Stimulated activated memory B cell treated with anti-CD40 and anti-IgM and Interleukin-4, amounts not matched to agents 10 μg/mL and 1 μg/mL and 100 μg/mL, for 72 hours (primary cell): ENCODE data around the gene OR2F1.

Experiments
- ATAC-seq: fragments of 150-1000 bp; cut with Tn5 transposase; 2 replicates; pipeline ENCODE4 v1.10.0; 2021
- H3K27ac Mint-ChIP-seq: one replicate; pipeline ENCODE4 v1.8.0; 2022; ENCODE audit warnings: mild to moderate bottlenecking, mixed read lengths
- H3K27me3 Mint-ChIP-seq: one replicate; pipeline ENCODE4 v1.8.0; 2022; ENCODE audit warnings: mixed read lengths
- H3K36me3 Mint-ChIP-seq: one replicate; pipeline ENCODE4 v1.8.0; 2022; ENCODE audit warnings: mixed read lengths
- H3K4me1 Mint-ChIP-seq: one replicate; pipeline ENCODE4 v1.8.0; 2022; ENCODE audit warnings: mixed read lengths
- H3K4me3 Mint-ChIP-seq: one replicate; pipeline ENCODE4 v1.8.0; 2022; ENCODE audit warnings: mild to moderate bottlenecking, moderate library complexity, mixed read lengths
- H3K9me3 Mint-ChIP-seq: one replicate; pipeline ENCODE4 v1.8.0; 2022; ENCODE audit warnings: mixed read lengths

Gene OR2F1, protein sequence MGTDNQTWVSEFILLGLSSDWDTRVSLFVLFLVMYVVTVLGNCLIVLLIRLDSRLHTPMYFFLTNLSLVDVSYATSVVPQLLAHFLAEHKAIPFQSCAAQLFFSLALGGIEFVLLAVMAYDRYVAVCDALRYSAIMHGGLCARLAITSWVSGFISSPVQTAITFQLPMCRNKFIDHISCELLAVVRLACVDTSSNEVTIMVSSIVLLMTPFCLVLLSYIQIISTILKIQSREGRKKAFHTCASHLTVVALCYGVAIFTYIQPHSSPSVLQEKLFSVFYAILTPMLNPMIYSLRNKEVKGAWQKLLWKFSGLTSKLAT

DNA sequence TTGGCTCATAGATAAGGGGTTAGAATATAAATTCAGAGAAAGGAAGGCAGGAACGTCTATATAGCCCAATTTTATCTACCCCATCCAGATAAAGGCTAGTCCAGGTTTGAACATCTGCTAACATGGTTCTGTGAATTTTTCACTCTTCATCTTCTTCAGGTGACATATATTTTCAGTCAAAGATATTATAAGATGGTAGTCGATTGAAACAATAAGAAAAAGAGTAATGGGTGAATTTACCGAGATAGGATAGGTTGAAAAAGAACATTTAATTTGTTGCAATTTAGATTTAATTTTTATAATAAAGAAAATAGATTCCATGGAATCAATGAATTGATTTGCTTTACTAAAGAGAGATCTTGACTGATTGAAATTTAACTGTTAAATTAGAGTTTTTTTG, at the start of gene OR2F1:
TSS of gene OR2F1 (plus strand) at position 301 of the 400 bp plus-strand sequence. CDS start 5,127 bp downstream, outside the sequence.
- Mint-ChIP-seq H3K27ac (no peak within 1 kb of the TSS), H3K27me3 (peaks cover 37% of the 10 kb centered on the region), H3K36me3 (no peaks in the 10 kb centered on the region), H3K4me1 (no peaks in the 10 kb centered on the region), H3K4me3 (no peak within 1 kb of the TSS), H3K9me3 (no peaks in the 10 kb centered on the region)
- no peak for ATAC-seq

DNA sequence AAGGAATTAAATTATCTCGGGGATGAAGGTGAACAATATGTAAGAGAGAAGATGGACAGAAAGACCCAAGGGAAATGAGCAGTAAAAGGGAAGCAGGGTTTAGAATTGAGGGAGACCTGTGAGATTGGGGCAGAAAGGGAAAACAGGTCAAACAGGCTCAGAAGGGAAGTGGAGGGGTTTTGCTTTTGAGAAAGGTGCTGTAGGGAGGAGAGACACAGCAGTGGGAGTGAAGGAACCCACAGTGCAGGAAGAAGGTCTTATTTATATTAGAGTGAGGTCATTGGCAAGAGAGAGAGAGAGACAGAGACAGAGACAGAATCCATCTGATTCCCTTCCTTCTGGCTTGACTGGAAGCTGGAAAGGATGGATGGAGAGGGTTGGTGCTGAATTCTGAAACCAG, 49.1 kb upstream of the OR2F1 start:
- H3K27ac Mint-ChIP-seq = no peak overlapping the region
- no peaks in the 10 kb centered on the region for H3K9me3 Mint-ChIP-seq
- H3K36me3 Mint-ChIP-seq = no peaks in the 10 kb centered on the region
- H3K4me3 Mint-ChIP-seq = no peak overlapping the region
- no peak for ATAC-seq
- peaks cover 16% of the 10 kb centered on the region for H3K4me1 Mint-ChIP-seq
- H3K27me3 Mint-ChIP-seq = peaks cover 9% of the 10 kb centered on the region

DNA sequence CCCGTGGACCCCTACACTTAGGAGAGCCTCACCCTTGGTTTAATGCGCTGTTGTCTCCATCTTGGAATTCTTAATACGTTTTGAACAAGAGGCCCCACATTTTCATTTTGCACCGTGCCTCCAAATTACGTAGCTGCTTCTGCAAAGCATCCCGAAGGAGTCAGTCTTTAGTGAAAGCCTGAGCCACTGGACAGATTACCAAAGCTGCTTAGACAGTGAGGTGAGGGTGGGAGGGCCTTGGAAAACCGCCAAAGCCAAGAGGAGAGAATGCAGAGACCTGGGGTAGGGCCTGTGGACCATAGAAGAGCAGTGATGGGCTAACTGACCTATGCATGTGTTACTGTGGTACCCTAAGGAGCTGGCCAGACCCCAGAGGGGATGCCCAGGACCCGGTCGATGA, 48.5 kb upstream of the OR2F1 start:
- Mint-ChIP-seq H3K36me3 (no peaks in the 10 kb centered on the region), H3K9me3 (no peaks in the 10 kb centered on the region), H3K27ac (no peak overlapping the region), H3K4me1 (peaks cover 10% of the 10 kb centered on the region), H3K4me3 (no peak overlapping the region), H3K27me3 (peaks cover 9% of the 10 kb centered on the region)
- no peak for ATAC-seq

DNA sequence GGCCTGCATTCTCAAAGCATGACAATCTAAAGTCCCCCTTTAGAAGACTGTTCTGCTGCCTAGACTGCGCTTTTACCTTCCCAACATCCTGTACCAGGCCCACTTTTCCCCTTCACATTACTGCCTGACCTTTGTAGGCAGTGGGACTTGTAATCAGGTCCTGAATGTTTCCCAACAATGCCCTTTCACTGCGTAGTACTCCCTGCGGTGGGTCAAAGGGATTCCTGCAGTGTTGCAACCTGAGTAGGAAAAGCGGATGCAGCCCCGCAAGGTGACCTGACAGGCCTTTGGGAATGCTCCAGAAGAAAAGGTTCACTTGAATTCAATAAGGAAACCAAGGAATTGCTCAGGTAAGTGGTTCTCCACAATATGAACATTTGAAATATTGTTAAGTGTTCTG, 47.7 kb upstream of the OR2F1 start:
- no peak for ATAC-seq
- Mint-ChIP-seq H3K27me3 (peaks cover 9% of the 10 kb centered on the region), H3K4me1 (peaks cover 6% of the 10 kb centered on the region), H3K36me3 (no peaks in the 10 kb centered on the region), H3K9me3 (no peaks in the 10 kb centered on the region), H3K27ac (no peak overlapping the region), H3K4me3 (no peak overlapping the region)

DNA sequence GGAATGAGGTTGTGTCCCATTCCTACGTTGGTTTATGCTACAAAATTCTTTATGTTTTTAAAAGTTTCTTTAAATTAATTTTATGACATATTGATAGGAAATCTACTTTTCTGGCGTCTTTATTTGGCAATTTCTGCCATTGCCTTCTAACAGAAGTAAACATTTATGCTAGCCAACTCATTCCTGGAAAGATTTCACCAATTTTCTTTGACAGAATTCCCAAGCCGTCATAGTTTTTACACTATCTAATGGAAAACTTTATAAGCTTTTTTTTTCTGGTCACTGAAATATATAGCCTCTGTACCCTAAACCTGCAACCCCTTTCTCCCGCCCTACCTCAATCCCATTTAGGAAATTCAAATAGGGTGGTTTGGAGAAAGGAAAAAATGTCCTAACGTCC, 46.5 kb upstream of the OR2F1 start:
- no peak for ATAC-seq
- Mint-ChIP-seq H3K9me3 (no peaks in the 10 kb centered on the region), H3K27me3 (peaks cover 9% of the 10 kb centered on the region), H3K36me3 (no peaks in the 10 kb centered on the region), H3K4me1 (no peaks in the 10 kb centered on the region), H3K4me3 (no peak overlapping the region), H3K27ac (no peak overlapping the region)

DNA sequence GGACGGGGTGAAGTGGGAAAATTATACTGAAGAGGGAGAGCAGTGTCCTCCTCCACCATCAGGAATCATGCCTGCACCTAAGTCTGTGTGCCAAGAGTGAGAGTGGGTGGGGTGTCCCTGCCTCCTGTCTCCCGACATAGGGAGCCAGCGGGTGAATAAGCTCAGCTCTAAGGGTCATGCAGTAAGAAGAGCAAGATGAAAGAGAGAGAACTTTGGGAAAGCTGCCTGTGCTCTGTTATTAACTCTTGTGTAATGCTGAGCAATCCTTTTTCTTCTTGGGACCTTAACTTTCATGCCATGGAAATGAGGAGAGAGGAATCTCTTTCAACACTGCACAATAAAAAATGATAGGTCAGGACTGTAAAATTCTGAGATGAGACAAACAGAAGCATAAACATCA, 44.8 kb upstream of the OR2F1 start:
- Mint-ChIP-seq H3K27me3 (peaks cover 9% of the 10 kb centered on the region), H3K36me3 (no peaks in the 10 kb centered on the region), H3K4me3 (no peak overlapping the region), H3K9me3 (no peaks in the 10 kb centered on the region), H3K27ac (no peak overlapping the region), H3K4me1 (no peaks in the 10 kb centered on the region)
- ATAC-seq = no peak

DNA sequence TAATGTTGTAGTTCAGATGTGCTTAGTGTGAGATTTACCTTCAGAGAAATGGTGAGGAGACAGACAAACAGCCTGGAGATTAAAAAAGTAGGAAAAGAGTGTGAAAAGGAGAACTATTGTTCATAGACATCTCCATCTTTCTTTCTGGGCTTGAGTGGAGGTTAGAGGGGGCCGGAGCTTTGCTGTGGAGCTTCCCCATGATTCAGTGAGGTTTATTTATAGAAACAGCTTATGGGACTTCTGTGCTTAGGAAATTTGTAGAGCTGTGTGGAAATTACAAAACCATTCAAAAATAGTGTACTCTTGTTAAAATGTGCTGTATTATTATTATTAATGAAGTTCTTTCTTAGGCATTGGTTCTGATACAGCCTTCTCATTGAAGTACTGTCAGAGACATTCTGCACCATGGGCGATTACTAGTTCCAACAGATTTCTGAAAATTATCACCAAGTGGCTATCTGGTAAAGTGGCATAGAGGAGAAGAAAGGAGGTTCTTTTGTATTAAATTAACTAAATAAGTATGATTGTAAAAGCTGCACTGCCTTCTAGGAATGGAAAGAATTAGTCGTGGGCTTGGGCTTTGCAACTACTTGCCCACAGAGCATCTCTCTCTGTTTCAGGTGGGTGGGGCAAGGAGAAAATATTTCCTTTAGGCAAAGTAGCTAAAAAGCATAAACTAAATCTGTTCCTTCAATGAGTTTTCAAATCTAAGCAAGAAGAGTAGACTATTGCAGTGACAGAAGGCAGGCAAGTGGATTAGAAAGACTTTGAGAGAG, 44.0 kb upstream of the OR2F1 start:
- Mint-ChIP-seq H3K36me3 (no peaks in the 10 kb centered on the region), H3K4me3 (no peak overlapping the region), H3K27me3 (peaks cover 9% of the 10 kb centered on the region), H3K4me1 (no peaks in the 10 kb centered on the region), H3K27ac (no peak overlapping the region), H3K9me3 (no peaks in the 10 kb centered on the region)
- ATAC-seq = no peak

DNA sequence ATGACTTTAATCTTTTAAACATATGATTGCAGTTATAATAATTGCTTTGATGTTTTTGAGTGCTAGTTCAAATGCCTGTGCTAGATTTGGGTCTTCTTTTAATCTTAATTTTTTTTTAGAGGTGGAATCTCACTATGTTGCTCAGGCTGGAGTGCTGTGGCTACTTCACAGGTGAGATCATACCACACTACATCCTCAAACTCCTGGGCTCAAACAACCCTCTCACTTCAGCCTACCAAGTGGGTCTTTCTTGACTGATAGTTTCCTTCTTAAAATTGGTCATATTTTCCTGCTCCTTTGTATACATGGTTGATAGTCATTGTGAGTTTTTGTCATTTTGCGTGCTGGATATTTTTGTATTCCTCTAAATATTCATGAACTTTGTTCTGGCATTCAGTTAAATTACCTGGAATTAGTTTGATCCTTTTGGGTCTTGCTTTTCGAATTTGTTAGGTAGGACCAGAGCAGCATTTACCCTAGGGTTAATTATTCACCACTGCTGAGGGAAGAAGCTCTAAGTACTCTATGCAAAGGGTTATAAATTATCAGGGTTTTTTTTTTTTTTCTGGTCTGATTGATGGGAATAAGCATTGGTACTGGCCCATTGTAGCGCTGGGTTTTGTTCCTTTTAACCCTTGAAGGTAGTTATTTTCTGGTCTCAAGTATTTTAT, 40.6 kb upstream of the OR2F1 start:
- Mint-ChIP-seq H3K4me1 (no peaks in the 10 kb centered on the region), H3K36me3 (no peaks in the 10 kb centered on the region), H3K9me3 (no peaks in the 10 kb centered on the region), H3K27ac (no peak overlapping the region), H3K27me3 (peaks cover 10% of the 10 kb centered on the region), H3K4me3 (no peak overlapping the region)
- ATAC-seq = no peak

DNA sequence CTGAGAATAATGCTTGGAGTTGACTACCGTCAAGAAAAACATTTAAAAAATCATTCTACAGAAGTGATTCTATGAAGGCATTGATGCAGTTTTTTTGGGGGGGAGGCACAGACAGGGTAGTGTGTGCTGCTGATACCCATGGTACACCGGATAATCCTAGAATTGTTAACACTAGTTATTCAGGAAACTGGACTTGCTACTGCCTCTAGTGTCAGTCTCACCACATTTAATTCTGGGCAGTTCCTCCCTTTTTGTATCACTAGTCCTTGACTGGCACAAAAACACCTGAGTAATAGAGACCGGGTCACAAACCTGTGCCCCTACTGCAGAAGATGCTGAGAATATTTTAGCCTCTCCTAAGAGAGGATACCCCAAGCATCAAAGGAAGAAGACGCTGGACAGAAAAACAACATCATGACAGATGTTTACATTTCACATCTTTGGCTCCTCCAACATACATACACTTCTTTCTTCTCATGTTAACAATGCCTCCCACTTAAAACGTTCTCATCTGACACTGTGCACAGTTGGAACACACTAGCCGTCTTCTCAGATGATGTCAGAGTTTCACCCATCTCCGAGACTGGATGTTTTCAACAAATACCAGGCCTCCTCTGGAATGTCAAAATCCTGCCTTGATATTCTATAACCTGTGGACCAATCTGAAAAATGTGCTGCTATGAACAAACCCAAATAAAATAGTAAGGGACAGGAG, 39.5 kb upstream of the OR2F1 start:
- H3K4me1 Mint-ChIP-seq = no peaks in the 10 kb centered on the region
- peaks cover 12% of the 10 kb centered on the region for H3K27me3 Mint-ChIP-seq
- no peaks in the 10 kb centered on the region for H3K9me3 Mint-ChIP-seq
- no peak overlapping the region for H3K4me3 Mint-ChIP-seq
- no peak overlapping the region for H3K27ac Mint-ChIP-seq
- ATAC-seq = no peak
- H3K36me3 Mint-ChIP-seq = no peaks in the 10 kb centered on the region

DNA sequence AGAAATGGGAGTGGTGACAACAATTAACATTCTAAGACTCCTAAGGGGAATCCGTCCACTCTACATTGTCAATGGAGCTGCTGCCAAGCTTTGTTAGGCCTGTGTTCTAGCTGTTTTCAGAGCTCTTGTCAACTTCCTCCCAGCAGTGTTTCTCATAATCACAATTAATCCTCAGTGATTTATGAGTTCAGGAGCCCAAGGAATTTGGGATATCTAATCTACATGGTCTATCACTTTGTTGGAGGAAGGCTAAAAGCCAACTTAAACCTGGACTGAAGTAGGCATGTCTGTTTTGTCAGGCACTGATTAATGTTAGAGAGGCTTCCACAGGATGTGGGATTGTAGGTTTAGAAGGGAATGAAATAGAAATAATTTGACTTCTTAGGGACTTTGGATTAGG, 29.8 kb upstream of the OR2F1 start:
- no peak overlapping the region for H3K27ac Mint-ChIP-seq
- H3K9me3 Mint-ChIP-seq = no peaks in the 10 kb centered on the region
- peaks cover 19% of the 10 kb centered on the region for H3K27me3 Mint-ChIP-seq
- no peak for ATAC-seq
- no peak overlapping the region for H3K4me3 Mint-ChIP-seq
- no peaks in the 10 kb centered on the region for H3K36me3 Mint-ChIP-seq
- H3K4me1 Mint-ChIP-seq = no peaks in the 10 kb centered on the region

DNA sequence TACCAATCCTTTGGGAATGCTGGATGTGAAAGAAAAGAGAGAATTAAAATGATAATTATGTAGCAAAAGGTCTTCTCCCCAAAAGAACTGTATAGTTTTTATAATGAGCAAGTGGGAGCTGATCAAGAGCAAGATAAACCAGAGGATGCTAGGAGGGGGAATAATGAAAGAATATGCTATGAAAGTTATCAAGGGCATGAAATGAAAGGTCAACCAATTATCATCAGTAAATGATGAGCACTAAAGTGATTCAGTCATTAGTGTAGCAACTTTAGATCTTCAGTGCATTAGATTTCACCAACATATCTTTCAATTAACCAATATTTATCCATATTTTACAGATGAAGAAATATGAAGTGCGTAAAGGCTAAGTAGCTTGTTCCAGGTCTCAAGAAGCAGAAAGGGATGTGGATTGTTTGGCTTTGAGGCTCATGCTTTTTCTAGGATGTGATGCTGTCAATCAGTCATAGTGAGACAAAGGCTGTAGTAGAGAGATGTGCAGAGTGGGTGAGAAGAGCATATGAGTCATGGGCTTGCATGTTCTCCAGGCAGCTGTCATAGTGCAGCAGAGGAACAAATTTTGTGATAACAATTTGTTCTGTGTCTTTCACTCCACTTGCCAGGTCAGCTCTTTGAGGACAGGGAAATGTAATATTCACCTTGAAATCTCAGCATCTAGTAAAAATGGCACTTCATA, 25.3 kb upstream of the OR2F1 start:
- ATAC-seq = peak; percentile 56
- no peak overlapping the region for H3K27ac Mint-ChIP-seq

DNA sequence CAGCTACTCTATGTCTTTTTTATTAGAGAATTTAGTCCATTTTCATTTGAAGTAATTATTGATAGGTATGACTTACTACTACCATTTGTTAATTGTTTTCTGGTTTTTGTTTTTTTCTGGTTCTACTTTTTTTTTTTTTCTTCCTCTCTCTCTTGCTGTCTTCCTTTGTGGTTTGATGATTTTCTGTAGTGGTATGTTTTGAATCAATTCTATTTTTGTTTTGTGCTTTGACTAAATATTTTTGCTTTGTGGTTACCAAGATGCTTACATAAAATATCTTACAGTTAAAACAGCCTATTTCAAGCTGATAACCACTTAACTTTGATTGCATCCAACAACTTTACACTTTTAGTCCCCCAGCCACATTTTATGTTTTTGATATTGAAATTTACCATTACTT, 22.9 kb upstream of the OR2F1 start:
- ATAC-seq = no peak
- H3K27ac Mint-ChIP-seq = no peak overlapping the region
- peaks cover 29% of the 10 kb centered on the region for H3K27me3 Mint-ChIP-seq
- H3K36me3 Mint-ChIP-seq = peaks cover 6% of the 10 kb centered on the region
- peaks cover 11% of the 10 kb centered on the region for H3K9me3 Mint-ChIP-seq
- H3K4me3 Mint-ChIP-seq = no peak overlapping the region
- H3K4me1 Mint-ChIP-seq = no peaks in the 10 kb centered on the region

More for the DNA sequence above, 25.3 kb upstream of the OR2F1 start:
- no peaks in the 10 kb centered on the region for H3K4me1 Mint-ChIP-seq
- H3K36me3 Mint-ChIP-seq = peaks cover 6% of the 10 kb centered on the region
- peaks cover 11% of the 10 kb centered on the region for H3K9me3 Mint-ChIP-seq
- no peak overlapping the region for H3K4me3 Mint-ChIP-seq
- H3K27me3 Mint-ChIP-seq = peaks cover 9% of the 10 kb centered on the region

DNA sequence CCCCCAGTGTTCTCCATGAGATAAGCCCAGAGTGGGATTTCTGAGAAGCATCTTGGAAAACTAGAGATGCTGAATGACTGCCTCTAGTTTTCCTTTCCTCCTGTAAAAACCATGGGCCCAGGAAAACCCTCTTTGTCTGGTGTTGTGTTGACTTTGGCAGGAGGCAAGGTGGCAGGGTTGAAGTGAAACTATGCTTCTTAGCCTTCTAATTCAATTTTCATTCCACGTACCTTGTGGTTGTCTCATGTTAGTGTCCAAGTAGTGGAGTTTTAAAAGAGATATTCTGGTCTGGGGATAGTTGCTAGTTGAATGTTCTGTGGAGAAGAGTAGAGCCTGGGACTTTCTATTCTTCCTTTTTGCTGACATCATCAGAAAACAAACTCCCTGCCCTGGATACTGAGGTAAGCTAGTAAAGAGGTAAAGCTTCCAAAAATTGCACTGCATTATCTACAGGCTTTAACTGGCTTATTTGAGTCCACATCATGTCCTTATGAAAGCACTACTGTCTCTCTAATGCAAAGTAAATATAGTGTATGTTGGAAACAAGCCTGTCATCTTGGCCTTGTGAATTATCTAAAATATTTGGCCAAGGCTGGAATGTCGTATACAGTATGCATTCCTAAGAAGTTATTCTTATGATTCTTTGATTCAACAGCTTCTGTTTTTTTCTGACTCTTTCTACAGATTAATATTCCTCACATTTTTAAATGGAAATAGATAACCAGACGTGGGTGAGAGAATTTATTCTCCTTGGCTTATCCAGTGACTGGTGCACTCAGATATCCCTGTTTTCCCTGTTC, 19.9 kb upstream of the OR2F1 start, which contains the start of gene OR2F2:
TSS of gene OR2F2 (plus strand) at position 708 of the 800 bp plus-strand sequence. CDS start at position 708, 0 bp downstream.
- Mint-ChIP-seq H3K27me3 (peaks cover 39% of the 10 kb centered on the region), H3K9me3 (peaks cover 11% of the 10 kb centered on the region), H3K36me3 (peaks cover 6% of the 10 kb centered on the region), H3K4me3 (no peak within 1 kb of the TSS), H3K27ac (no peak within 1 kb of the TSS), H3K4me1 (no peaks in the 10 kb centered on the region)
- ATAC-seq = no peak
